Pancreas (tissue), 10 donors: Measurements from ENCODE around the gene CSNK1E. TPM values are rescaled to one million over a fixed set of nuclear protein-coding genes. Genes with fewer than 3 reads are reported as not detected.
A peak's percentile ranks its signal among the peaks of the same experiment; 100 is the strongest.

Source experiments
- ATAC-seq, 4 donors: fragments of 200-7000 bp; cut with Tn5 transposase; one replicate each; pipeline versions ENCODE4 v1.8.0 to v1.9.1; 2020; ENCODE audit warnings: mild to moderate bottlenecking in 4 of 4, moderate library complexity in 4 of 4
- DNase-seq, 6 donors: peaks; one replicate each; pipeline ENCODE4 v3.0.0-alpha.2; 2020
- FAIRE-seq: peaks from 2 replicates; lab custom pipeline; 2012; peaks lifted over from hg19 to GRCh38; lab: Jason Lieb, UNC
- H3K27ac ChIP-seq, 4 donors: fragments of 200-600 bp; sonication (generic); 1 replicate in 3 of 4; 2 replicates in 1 of 4; pipeline versions ENCODE4 v1.5.0 to v1.8.0; 2020
- H3K27me3 ChIP-seq, 4 donors: fragments of 200-600 bp; one replicate each; pipeline ENCODE4 v1.8.0; 2021
- H3K36me3 ChIP-seq, 3 donors: fragments of 200-600 bp; sonication (generic) in 1 of 3; one replicate each; pipeline versions ENCODE4 v1.5.0 to v1.8.0; 2020 to 2021
- H3K4me1 ChIP-seq, 3 donors: fragments of 200-600 bp; one replicate each; pipeline ENCODE4 v1.8.0; 2021
- H3K4me3 ChIP-seq, 4 donors: fragments of 200-600 bp; sonication (generic) in 2 of 4; one replicate each; pipeline versions ENCODE4 v1.5.0 to v1.8.0; 2020 to 2021
- H3K9me3 ChIP-seq, 4 donors: fragments of 200-600 bp; one replicate each; pipeline ENCODE4 v1.8.0; 2021
- CTCF ChIP-seq, 4 donors: fragments of 200-600 bp; sonication (generic) in 3 of 4; IDR thresholded peaks; one replicate each; pipeline versions ENCODE4 v1.5.0 to v1.8.0; 2021; ENCODE audit warnings: antibody characterized with exemption in 4 of 4
- WGBS, 2 donors: extraction: QIAGEN DNeasy Blood & Tissue Kit; methylation state at CpG; one replicate each; pipeline ENCODE4 v1.1.7; 2013; 5-methylcytosine and 5-hydroxymethylcytosine counted together
- intact Hi-C, 3 donors: fragments of 100-400 bp; cut with DNase I; formaldehyde crosslinking; loops; one replicate each; pipeline versions ENCODE4 v1.11.1 to v1.14.2; 2022
- polyA plus RNA-seq, 2 donors: library from polyadenylated mRNA; stranded (reverse); fragments of 200-250 nt; gene quantifications; one replicate each; pipeline ENCODE4 v1.2.3, GENCODE V29; 2013
- total RNA-seq, 6 donors: library from RNA; stranded (reverse); fragmentation: NEBNext Ultra II Directional in 4 of 6; extraction: Animal tissue kit (Norgen Biotek cat#: 25700) in 4 of 6; gene quantifications; one replicate each; pipeline versions ENCODE4 v1.2.1 to v1.2.4, GENCODE V29; 2021 to 2023
- donor health status: healthy with polysubstance abuse.
- donor health status: DM: no; HTN: no; CAD: no; lungs with moderate emphysema.
- donor health status: DM: no; HTN: no; CAD: no.
- donor health status: control.
- donor health status: control.
- donor health status: Bipolar disorder and iron deficiency.
- donor health status: DM: yes; HTN: yes; CAD: no.
- donor health status: DM: no; HTN: no; CAD: no.
- donor health status: DM: no; HTN: no; CAD: no.
- donor health status: DM: yes; HTN: yes; CAD: no.

Gene CSNK1E
- total and polyA plus RNA-seq, 8 donors = 52.7 to 115 (median 61.7) TPM

- Histone ChIP-seq H3K4me1 (no peaks in the 10 kb centered on the region), H3K4me3 (no peak overlapping the region), H3K27me3 (no peaks in the 10 kb centered on the region), H3K9me3 (no peaks in the 10 kb centered on the region), H3K27ac (no peak overlapping the region), H3K36me3 (peaks cover 0 to 36% (median 21%) of the 10 kb centered on the region in 3 donors)
- TF ChIP-seq CTCF (IDR thresholded peaks at IDR 0.05) = no peak
- no peak for FAIRE-seq
- DNase-seq = no peak
- intact Hi-C loops = no loop called here
- 87 to 93% methylated on average over 9 of the region's 9 CpGs for WGBS, 2 donors
- no peak for ATAC-seq
These were observed 24.5 kb downstream of the CSNK1E start for GRCh38 chr22:38292694-38293093.

GRCh38 chr22:38291201-38291777 is 25.9 kb downstream of the CSNK1E start:
- no peak overlapping the region for H3K27ac ChIP-seq
- WGBS, 2 donors = 74 to 77% methylated on average over 22 of the region's 22 CpGs

GRCh38 chr22:38290347-38290746 is 26.9 kb downstream of the CSNK1E start:
- Histone ChIP-seq H3K4me3 (no peak overlapping the region), H3K9me3 (no peaks in the 10 kb centered on the region), H3K27ac (no peak overlapping the region), H3K36me3 (peaks cover 0 to 15% (median 13%) of the 10 kb centered on the region in 3 donors), H3K27me3 (no peaks in the 10 kb centered on the region), H3K4me1 (no peaks in the 10 kb centered on the region)
- intact Hi-C loops = no loop called here
- FAIRE-seq = no peak
- ATAC-seq = no peak
- WGBS, 2 donors = 85 to 88% methylated on average over 8 of the region's 8 CpGs
- DNase-seq = no peak
- no peak for TF ChIP-seq CTCF (IDR thresholded peaks at IDR 0.05)

More at GRCh38 chr22:38291201-38291777, 25.9 kb downstream of the CSNK1E start:
- no peak for FAIRE-seq
- peak in 1 of 4 donors; percentile 2 for ATAC-seq
- H3K9me3 ChIP-seq = no peaks in the 10 kb centered on the region
- intact Hi-C loops = no loop called here
- no peak overlapping the region for H3K4me3 ChIP-seq
- peaks cover 0 to 23% (median 16%) of the 10 kb centered on the region in 3 donors for H3K36me3 ChIP-seq
- DNase-seq = no peak
- no peak for TF ChIP-seq CTCF (IDR thresholded peaks at IDR 0.05)
- H3K4me1 ChIP-seq = no peaks in the 10 kb centered on the region
- H3K27me3 ChIP-seq = no peaks in the 10 kb centered on the region

GRCh38 chr22:38289583-38290082 is 27.6 kb downstream of the CSNK1E start:
- DNase-seq = no peak

More at GRCh38 chr22:38289583-38290082, 27.6 kb downstream of the CSNK1E start:
- FAIRE-seq (no peak), ATAC-seq (peak in 2 of 4 donors; percentile 11 to 13)
- intact Hi-C loops = no loop called here
- no peak overlapping the region for H3K4me3 ChIP-seq
- H3K27ac ChIP-seq = no peak overlapping the region
- 92 to 94% methylated on average over 12 of the region's 12 CpGs for WGBS, 2 donors
- no peaks in the 10 kb centered on the region for H3K9me3 ChIP-seq
- no peak for TF ChIP-seq CTCF (IDR thresholded peaks at IDR 0.05)
- no peaks in the 10 kb centered on the region for H3K4me1 ChIP-seq
- H3K36me3 ChIP-seq = peaks cover 0 to 15% (median 13%) of the 10 kb centered on the region in 3 donors
- H3K27me3 ChIP-seq = no peaks in the 10 kb centered on the region
